Brain microvascular endothelial cell (primary cell): Measurements from ENCODE around the gene LRFN2.

Source experiments
- DNase-seq: peaks from one replicate; pipeline ENCODE4 v3.0.0-alpha.2; 2020
- H3K27ac ChIP-seq: fragments of 250-450 bp; sonication (Bioruptor Pico); 2 replicates; pipeline ENCODE4 v1.5.1; 2020; ENCODE audit warnings: mild to moderate bottlenecking, moderate library complexity
- H3K27me3 ChIP-seq: fragments of 250-450 bp; sonication (Bioruptor Pico); replicated peaks from 2 replicates; pipeline ENCODE4 v1.5.1; 2020; ENCODE audit warnings: mild to moderate bottlenecking
- H3K36me3 ChIP-seq: fragments of 250-450 bp; sonication (Bioruptor Pico); replicated peaks from 2 replicates; pipeline ENCODE4 v1.5.1; 2020; ENCODE audit warnings: mild to moderate bottlenecking
- H3K4me3 ChIP-seq: 2 replicates; pipeline ENCODE4 v1.5.1; 2011; ENCODE audit warnings: low read depth, mild to moderate bottlenecking, control low read depth, low read length, moderate library complexity
- CTCF ChIP-seq: IDR thresholded peaks from 2 replicates; pipeline ENCODE4 v1.5.1; 2011; ENCODE audit warnings: low read depth, mild to moderate bottlenecking, moderate library complexity, low read length, control low read depth, inconsistent platforms; ENCODE audit errors: missing control alignments
- in situ Hi-C: cut with HindIII; loops from 2 replicates; pipeline ENCODE4 v1.10.0; 2017; ENCODE audit warnings: low sequenced_read_pairs, low pct_ligation_motif_present

Gene LRFN2

GRCh38 chr6:40585651-40586269 is 1.4 kb downstream of the LRFN2 start:
- in situ Hi-C loops, result no loop called here

GRCh38 chr6:40585223-40585622 is 1.9 kb downstream of the LRFN2 start:
- no peak overlapping the region for H3K27ac ChIP-seq
- no peak for TF ChIP-seq CTCF
- no peaks in the 10 kb centered on the region for H3K36me3 ChIP-seq
- peaks cover 32% of the 10 kb centered on the region for H3K27me3 ChIP-seq
- in situ Hi-C loops, result no loop called here
- no peak overlapping the region for H3K4me3 ChIP-seq
- no peak for DNase-seq

More at GRCh38 chr6:40585651-40586269, 1.4 kb downstream of the LRFN2 start:
- no peaks in the 10 kb centered on the region for H3K36me3 ChIP-seq
- peaks cover 32% of the 10 kb centered on the region for H3K27me3 ChIP-seq
- H3K27ac ChIP-seq, result no peak overlapping the region
- TF ChIP-seq CTCF, result no peak
- H3K4me3 ChIP-seq, result no peak overlapping the region
- no peak for DNase-seq

GRCh38 chr6:40584741-40585140 is 2.4 kb downstream of the LRFN2 start:
- Histone ChIP-seq H3K36me3 (no peaks in the 10 kb centered on the region), H3K4me3 (no peak overlapping the region), H3K27me3 (peaks cover 32% of the 10 kb centered on the region), H3K27ac (no peak overlapping the region)
- no peak for DNase-seq
- TF ChIP-seq CTCF, result no peak
- in situ Hi-C loops, result no loop called here

GRCh38 chr6:40583709-40584108 is 3.5 kb downstream of the LRFN2 start:
- in situ Hi-C loops, result no loop called here
- no peaks in the 10 kb centered on the region for H3K36me3 ChIP-seq
- H3K27me3 ChIP-seq, result peaks cover 32% of the 10 kb centered on the region
- TF ChIP-seq CTCF, result no peak
- H3K27ac ChIP-seq, result no peak overlapping the region
- H3K4me3 ChIP-seq, result no peak overlapping the region
- DNase-seq, result no peak

GRCh38 chr6:40582892-40583291 is 4.3 kb downstream of the LRFN2 start:
- in situ Hi-C loops, result no loop called here
- DNase-seq, result no peak
- peaks cover 24% of the 10 kb centered on the region for H3K27me3 ChIP-seq

More at GRCh38 chr6:40582892-40583291, 4.3 kb downstream of the LRFN2 start:
- Histone ChIP-seq H3K4me3 (no peak overlapping the region), H3K36me3 (no peaks in the 10 kb centered on the region), H3K27ac (no peak overlapping the region)
- TF ChIP-seq CTCF, result peak; percentile 6
